Activated naive CD4-positive, alpha-beta T cell treated with anti-CD3 and anti-CD28 coated beads, Interleukin-2, amount 50 U/mL, for 24 hours (primary cell): ENCODE data around the gene MTPN.
A peak's percentile ranks its signal among the peaks of the same experiment; 100 is the strongest.

Source experiments
- H3K27ac Mint-ChIP-seq: one replicate; pipeline ENCODE4 v1.8.0; 2021; ENCODE audit warnings: mild to moderate bottlenecking, mixed read lengths
- H3K27me3 Mint-ChIP-seq: one replicate; pipeline ENCODE4 v1.8.0; 2021; ENCODE audit warnings: mixed read lengths
- H3K36me3 Mint-ChIP-seq: one replicate; pipeline ENCODE4 v1.8.0; 2021; ENCODE audit warnings: mixed read lengths
- H3K4me1 Mint-ChIP-seq: one replicate; pipeline ENCODE4 v1.8.0; 2021; ENCODE audit warnings: mixed read lengths
- H3K4me3 Mint-ChIP-seq: one replicate; pipeline ENCODE4 v1.8.0; 2021; ENCODE audit warnings: mild to moderate bottlenecking, mixed read lengths
- H3K9me3 Mint-ChIP-seq: one replicate; pipeline ENCODE4 v1.8.0; 2021; ENCODE audit warnings: mixed read lengths

Gene MTPN

GRCh38 chr7:135977007-135977741, at the start of gene MTPN:
MTPN (minus strand) TSS chr7:135977359; CDS start chr7:135977100, 259 bp downstream.
- Mint-ChIP-seq H3K27ac (peak within 1 kb of the TSS; percentile 93), H3K27me3 (no peaks in the 10 kb centered on the region), H3K4me3 (peak within 1 kb of the TSS; percentile 96), H3K36me3 (peaks cover 2% of the 10 kb centered on the region), H3K9me3 (no peaks in the 10 kb centered on the region), H3K4me1 (peaks cover 78% of the 10 kb centered on the region)

- H3K4me1 Mint-ChIP-seq: peaks cover 5% of the 10 kb centered on the region
- H3K36me3 Mint-ChIP-seq: peaks cover 4% of the 10 kb centered on the region
- no peaks in the 10 kb centered on the region for H3K27me3 Mint-ChIP-seq
- no peak overlapping the region for H3K4me3 Mint-ChIP-seq
- H3K9me3 Mint-ChIP-seq: no peaks in the 10 kb centered on the region
- no peak overlapping the region for H3K27ac Mint-ChIP-seq
Measured at GRCh38 chr7:136026209-136026608, 49.0 kb upstream of the MTPN start.

GRCh38 chr7:136023134-136023869, 46.1 kb upstream of the MTPN start:
- H3K27ac Mint-ChIP-seq: peak overlapping the region; percentile 60
- peaks cover 2% of the 10 kb centered on the region for H3K36me3 Mint-ChIP-seq
- H3K4me1 Mint-ChIP-seq: no peaks in the 10 kb centered on the region
- no peaks in the 10 kb centered on the region for H3K27me3 Mint-ChIP-seq
- no peak overlapping the region for H3K4me3 Mint-ChIP-seq
- H3K9me3 Mint-ChIP-seq: no peaks in the 10 kb centered on the region

- H3K27me3 Mint-ChIP-seq: no peaks in the 10 kb centered on the region
- no peaks in the 10 kb centered on the region for H3K9me3 Mint-ChIP-seq
- no peak overlapping the region for H3K27ac Mint-ChIP-seq
- no peaks in the 10 kb centered on the region for H3K36me3 Mint-ChIP-seq
- no peak overlapping the region for H3K4me3 Mint-ChIP-seq
- H3K4me1 Mint-ChIP-seq: no peaks in the 10 kb centered on the region
Measured at GRCh38 chr7:136020556-136020955, 43.4 kb upstream of the MTPN start.

- H3K36me3 Mint-ChIP-seq: no peaks in the 10 kb centered on the region
- no peaks in the 10 kb centered on the region for H3K9me3 Mint-ChIP-seq
- no peak overlapping the region for H3K4me3 Mint-ChIP-seq
- H3K27ac Mint-ChIP-seq: no peak overlapping the region
- no peaks in the 10 kb centered on the region for H3K4me1 Mint-ChIP-seq
- H3K27me3 Mint-ChIP-seq: peaks cover 4% of the 10 kb centered on the region
Measured at GRCh38 chr7:136018104-136018503, 40.9 kb upstream of the MTPN start.

- Mint-ChIP-seq H3K27ac (no peak overlapping the region), H3K4me3 (no peak overlapping the region), H3K27me3 (peaks cover 11% of the 10 kb centered on the region), H3K4me1 (peaks cover 5% of the 10 kb centered on the region), H3K9me3 (no peaks in the 10 kb centered on the region), H3K36me3 (no peaks in the 10 kb centered on the region)
Measured at GRCh38 chr7:136016649-136017395, 39.7 kb upstream of the MTPN start.

GRCh38 chr7:136015638-136016037, 38.5 kb upstream of the MTPN start:
- H3K27ac Mint-ChIP-seq: no peak overlapping the region
- H3K36me3 Mint-ChIP-seq: no peaks in the 10 kb centered on the region
- no peaks in the 10 kb centered on the region for H3K9me3 Mint-ChIP-seq
- H3K4me1 Mint-ChIP-seq: peaks cover 5% of the 10 kb centered on the region
- H3K27me3 Mint-ChIP-seq: peaks cover 11% of the 10 kb centered on the region
- no peak overlapping the region for H3K4me3 Mint-ChIP-seq

- Mint-ChIP-seq H3K27me3 (peaks cover 11% of the 10 kb centered on the region), H3K4me1 (peaks cover 5% of the 10 kb centered on the region), H3K36me3 (no peaks in the 10 kb centered on the region), H3K9me3 (no peaks in the 10 kb centered on the region), H3K27ac (no peak overlapping the region), H3K4me3 (no peak overlapping the region)
Measured at GRCh38 chr7:136014659-136015058, 37.5 kb upstream of the MTPN start.

- no peaks in the 10 kb centered on the region for H3K36me3 Mint-ChIP-seq
- H3K4me3 Mint-ChIP-seq: no peak overlapping the region
- H3K4me1 Mint-ChIP-seq: peaks cover 5% of the 10 kb centered on the region
- no peak overlapping the region for H3K27ac Mint-ChIP-seq
- H3K27me3 Mint-ChIP-seq: peaks cover 11% of the 10 kb centered on the region
- H3K9me3 Mint-ChIP-seq: no peaks in the 10 kb centered on the region
Measured at GRCh38 chr7:136012238-136012637, 35.1 kb upstream of the MTPN start.

- no peaks in the 10 kb centered on the region for H3K9me3 Mint-ChIP-seq
- H3K36me3 Mint-ChIP-seq: no peaks in the 10 kb centered on the region
- H3K4me1 Mint-ChIP-seq: peaks cover 5% of the 10 kb centered on the region
- H3K27ac Mint-ChIP-seq: no peak overlapping the region
- no peak overlapping the region for H3K4me3 Mint-ChIP-seq
- H3K27me3 Mint-ChIP-seq: peaks cover 11% of the 10 kb centered on the region
Measured at GRCh38 chr7:136009488-136010079, 32.4 kb upstream of the MTPN start.

- no peaks in the 10 kb centered on the region for H3K9me3 Mint-ChIP-seq
- no peaks in the 10 kb centered on the region for H3K27me3 Mint-ChIP-seq
- no peak overlapping the region for H3K27ac Mint-ChIP-seq
- H3K4me1 Mint-ChIP-seq: no peaks in the 10 kb centered on the region
- H3K4me3 Mint-ChIP-seq: no peak overlapping the region
- H3K36me3 Mint-ChIP-seq: no peaks in the 10 kb centered on the region
Measured at GRCh38 chr7:136006208-136006607, 29.0 kb upstream of the MTPN start.

- no peaks in the 10 kb centered on the region for H3K36me3 Mint-ChIP-seq
- no peaks in the 10 kb centered on the region for H3K27me3 Mint-ChIP-seq
- H3K4me1 Mint-ChIP-seq: no peaks in the 10 kb centered on the region
- no peak overlapping the region for H3K4me3 Mint-ChIP-seq
- no peak overlapping the region for H3K27ac Mint-ChIP-seq
- H3K9me3 Mint-ChIP-seq: no peaks in the 10 kb centered on the region
Measured at GRCh38 chr7:136004083-136004482, 26.9 kb upstream of the MTPN start.

- Mint-ChIP-seq H3K36me3 (no peaks in the 10 kb centered on the region), H3K9me3 (no peaks in the 10 kb centered on the region), H3K27me3 (no peaks in the 10 kb centered on the region), H3K27ac (no peak overlapping the region), H3K4me3 (no peak overlapping the region), H3K4me1 (no peaks in the 10 kb centered on the region)
Measured at GRCh38 chr7:136002802-136003201, 25.6 kb upstream of the MTPN start.

GRCh38 chr7:136000288-136000913, 23.2 kb upstream of the MTPN start:
- Mint-ChIP-seq H3K4me1 (no peaks in the 10 kb centered on the region), H3K4me3 (no peak overlapping the region), H3K27ac (peak overlapping the region; percentile 5), H3K9me3 (no peaks in the 10 kb centered on the region), H3K27me3 (no peaks in the 10 kb centered on the region), H3K36me3 (no peaks in the 10 kb centered on the region)

GRCh38 chr7:135998081-135998480, 20.9 kb upstream of the MTPN start:
- Mint-ChIP-seq H3K9me3 (no peaks in the 10 kb centered on the region), H3K27ac (no peak overlapping the region), H3K27me3 (no peaks in the 10 kb centered on the region), H3K36me3 (no peaks in the 10 kb centered on the region), H3K4me1 (peaks cover 7% of the 10 kb centered on the region), H3K4me3 (no peak overlapping the region)
